ENCODE measurements around the gene LONRF3.
"Not testable (repeated sequence)": the region's sequence is repeated elsewhere in the genome, so short reads cannot be mapped to it uniquely, and the experiment has no call there.

LONRF3 gene

DNA sequence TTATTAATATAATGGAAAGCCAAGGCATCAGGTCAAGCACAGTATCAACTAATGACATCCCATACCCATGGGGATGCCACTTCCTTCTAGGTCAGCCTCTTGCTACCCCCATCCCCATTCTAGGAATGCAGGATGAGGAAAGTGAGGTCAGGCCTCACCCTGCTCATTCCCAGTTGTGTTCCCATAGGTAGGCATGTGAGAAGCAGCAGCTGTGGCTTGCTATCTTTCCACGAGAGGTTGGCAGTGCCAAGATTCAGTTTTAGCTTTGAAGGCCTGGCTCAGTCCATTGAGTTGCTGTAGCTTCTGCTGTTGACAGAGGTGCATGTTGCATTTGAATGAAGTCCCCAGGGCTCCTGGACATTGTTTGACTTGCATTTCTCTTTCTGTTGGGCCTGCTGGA lies 15.5 kb downstream of the LONRF3 start:
- no peak for DNase-seq

DNA sequence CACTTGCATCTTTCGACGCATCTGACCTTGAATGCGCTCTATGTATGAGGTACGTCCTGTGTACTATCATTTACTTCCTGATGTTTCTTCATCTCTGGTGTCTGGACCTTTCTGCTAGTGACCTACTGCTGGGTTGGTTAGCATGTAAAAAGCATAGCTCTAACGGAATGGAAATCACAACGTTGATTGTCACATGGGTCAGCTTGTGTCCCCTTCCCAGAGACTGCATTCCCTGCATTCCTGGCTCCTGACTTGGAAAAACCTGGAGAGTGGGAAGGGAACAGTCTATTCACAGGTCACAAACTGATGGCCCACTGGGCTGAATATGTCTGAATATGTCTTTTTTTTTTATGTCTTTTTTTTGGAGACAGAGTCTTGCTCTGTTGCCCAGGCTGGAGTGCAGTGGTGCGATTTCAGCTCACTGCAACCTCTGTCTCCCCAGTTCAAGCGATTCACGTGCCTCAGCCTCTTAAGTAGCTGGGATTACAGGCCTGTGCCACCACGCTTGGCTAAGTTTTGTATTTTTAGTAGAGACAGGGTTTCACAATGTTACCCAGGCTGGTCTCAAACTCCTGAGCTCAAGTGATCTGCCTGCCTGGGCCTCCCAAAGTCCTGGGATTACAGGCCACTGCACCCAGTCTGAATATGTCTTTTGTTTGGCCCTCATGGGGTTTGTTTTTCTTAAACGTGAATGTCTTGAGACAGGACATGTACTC lies 16.3 kb downstream of the LONRF3 start:
- no peak for DNase-seq

DNA sequence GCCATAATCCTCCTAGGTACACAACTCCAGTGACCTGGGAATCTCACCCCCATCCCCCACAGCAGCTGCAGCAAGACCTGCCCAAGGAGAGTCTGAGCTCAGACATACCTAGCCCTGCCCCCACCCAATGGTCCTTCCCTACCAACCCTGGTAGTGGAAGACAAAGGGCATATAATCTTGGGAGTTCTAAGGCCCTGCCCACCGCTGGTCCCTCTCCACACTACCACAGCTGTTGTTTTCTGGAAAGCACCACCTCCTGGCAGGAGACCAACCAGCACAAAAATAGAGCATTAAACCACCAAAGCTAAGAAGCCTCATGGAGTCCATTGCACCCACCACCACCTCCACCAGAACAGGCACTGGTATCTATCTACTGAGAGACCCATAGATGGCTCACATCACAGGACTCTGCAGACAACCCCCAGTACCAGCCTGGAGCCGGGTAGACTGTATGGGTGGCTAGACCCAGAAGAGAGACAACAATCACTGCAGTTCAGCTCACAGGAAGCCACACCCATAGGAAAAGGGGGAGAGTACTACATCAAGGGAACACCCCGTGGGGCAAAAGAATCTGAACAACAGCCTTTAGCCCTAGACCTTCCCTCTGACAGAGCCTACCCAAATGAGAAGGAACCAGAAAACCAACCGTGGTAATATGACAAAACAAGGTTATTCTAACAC lies 18.2 kb downstream of the LONRF3 start:
- not testable (repeated sequence) for DNase-seq

DNA sequence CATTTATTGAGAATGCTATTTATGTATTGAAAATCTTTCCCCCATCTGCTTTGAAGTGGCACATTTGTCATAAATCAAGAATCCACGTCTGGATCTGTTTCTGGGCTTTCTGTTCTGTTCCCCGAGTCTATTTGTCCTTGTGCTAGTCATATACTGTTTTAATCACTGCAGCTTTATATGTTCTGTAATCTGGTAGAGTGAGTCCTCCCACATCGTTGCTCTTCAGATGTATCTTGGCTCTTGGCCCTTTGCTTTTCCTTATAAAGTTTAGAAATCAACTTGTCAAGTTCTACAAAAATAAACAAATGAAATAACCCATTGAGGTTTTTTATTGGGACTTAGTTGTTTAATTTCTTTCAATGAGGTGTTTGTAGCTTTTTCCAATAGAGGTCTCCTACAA lies 29.0 kb downstream of the LONRF3 start:
- no peak for DNase-seq

DNA sequence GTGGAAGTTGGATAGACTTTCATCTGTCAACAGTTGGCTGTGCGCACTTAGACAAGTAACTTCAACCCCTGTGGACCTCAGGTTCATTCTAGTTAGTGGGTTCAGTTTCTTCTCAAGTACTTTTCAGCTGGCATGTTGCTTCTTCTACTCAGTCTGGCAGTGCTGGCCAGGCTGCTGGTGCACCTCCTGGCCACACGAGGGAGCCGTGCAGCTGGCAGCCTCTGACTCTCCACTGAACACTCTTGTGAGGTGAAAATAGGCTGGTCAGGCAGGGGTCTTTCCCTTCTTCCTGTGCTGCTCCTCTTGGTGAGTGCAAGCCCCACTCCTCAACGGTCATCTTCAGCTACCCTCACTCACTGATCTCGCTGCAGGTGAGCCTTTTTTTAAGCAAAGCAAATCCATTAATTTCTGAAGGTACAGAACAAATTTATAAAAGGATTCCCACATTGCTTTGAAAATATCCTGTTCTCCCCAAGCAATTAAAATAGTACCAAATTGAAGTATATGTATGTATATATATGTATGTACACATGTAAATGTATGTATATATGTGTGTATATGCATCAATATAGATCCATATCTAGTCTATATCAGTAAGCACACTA lies 30.6 kb downstream of the LONRF3 start:
- no peak for DNase-seq

DNA sequence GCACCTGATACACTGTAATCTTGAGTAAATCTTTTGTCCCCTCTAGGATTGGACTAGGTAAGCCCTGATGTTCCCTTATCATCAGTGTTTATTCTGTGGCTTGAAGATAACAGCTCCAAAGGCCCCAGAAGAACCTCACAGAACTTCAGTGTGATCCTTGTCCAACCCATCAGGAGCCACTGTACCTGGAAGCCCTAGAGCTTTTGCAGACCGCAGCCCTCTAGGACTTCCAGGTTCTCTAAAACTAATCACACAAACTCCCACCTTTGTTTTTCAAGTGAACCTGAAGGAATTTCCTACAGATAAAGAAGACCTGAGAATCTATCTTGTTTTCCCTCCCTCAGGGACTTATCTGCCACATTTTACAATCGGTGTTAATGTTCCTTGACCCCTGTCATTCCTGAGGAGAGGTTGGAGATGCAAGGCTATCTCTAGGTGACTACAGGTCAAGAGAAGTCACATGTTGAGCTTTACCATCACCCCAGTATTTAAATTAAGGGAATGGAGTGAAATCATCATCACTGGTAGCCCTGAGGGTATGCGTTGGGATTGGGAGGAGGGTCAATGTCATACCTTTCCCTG lies 32.9 kb downstream of the LONRF3 start:
- DNase-seq = no peak

DNA sequence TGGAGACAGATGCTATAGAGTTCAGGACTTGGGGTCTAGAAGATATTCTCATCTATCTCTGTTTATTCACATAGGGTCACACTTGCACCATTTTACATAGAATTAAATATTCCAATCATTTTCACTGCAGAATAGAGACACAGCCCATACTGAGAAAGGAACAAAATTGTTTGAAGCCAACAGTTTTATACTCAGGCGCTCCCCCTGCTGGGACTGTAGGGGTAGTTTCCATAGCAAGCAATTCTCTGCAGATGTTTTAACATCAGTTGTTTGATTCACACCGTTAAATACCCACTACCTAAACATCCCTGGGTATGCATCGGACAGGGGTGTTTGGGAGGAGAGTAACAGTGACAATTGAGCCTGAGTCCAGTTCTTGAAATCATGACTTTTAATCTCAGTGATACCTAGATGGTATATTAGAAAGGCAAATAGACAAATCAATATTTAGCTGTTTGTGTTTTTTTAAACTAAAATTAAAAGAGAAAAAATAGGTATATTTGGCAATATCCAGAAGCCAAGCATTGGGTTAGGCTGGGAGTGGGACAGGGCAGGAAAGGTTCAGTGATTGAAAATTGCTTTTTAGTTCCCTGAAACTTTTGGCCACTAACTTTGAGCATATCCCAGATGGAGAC lies 33.8 kb downstream of the LONRF3 start:
- DNase-seq = no peak

DNA sequence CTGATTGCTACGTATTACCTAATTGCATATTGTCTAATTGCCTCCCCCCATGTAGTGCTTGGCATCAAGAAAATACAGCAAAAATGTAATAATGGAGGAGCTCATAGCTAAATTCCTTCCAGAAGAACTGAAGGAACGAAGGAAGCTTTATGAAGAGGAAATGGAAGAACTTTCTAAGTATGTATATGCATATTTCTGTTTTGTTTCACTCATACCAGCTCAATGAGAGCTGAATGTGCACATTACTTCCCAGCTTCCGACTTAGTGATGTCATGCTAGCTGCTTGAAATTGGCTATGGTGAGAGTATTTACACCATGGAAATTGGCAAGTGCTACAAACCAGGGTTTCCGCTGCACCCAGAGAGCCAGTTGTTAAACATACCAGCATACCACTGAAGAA lies 34.7 kb downstream of the LONRF3 start:
- no peak for DNase-seq

DNA sequence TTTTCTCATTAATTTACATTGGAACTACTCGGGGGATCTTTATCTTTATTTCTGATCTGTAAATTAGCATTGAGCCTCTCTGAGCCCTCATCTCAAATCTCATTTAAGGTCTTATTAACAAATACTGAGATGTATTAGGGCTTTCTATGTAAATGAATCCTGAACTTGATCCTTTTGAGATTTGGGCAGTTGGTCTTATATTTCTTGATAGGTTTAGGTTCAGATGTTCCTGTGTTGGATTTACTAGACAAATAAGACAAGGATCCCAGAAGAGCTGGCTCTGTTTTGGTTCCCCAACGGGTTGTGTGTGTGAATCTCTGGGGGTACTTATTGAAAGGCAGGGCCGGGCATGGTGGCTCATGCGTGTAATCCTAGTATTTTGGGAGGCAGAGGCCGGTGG lies 36.1 kb downstream of the LONRF3 start:
- no peak for DNase-seq

DNA sequence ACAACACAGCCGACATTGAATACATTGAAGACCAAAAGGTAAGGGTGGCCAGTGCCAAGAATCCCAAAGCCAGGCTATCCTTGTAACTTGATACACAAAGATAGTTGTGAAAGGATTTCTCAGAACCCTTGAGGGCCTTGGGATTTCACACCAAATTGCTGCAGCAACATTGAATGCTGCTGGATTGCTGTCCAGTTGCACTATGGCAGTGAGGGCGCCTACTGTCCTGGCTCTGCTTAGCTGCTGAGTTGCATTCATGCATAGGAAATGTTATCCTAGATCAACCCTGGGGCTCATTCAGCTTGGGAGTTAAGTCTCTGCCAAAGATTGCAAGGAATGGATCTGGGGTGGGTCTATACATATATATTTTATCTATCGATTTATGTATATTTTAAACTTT lies 38.7 kb downstream of the LONRF3 start:
- no peak for DNase-seq

DNA sequence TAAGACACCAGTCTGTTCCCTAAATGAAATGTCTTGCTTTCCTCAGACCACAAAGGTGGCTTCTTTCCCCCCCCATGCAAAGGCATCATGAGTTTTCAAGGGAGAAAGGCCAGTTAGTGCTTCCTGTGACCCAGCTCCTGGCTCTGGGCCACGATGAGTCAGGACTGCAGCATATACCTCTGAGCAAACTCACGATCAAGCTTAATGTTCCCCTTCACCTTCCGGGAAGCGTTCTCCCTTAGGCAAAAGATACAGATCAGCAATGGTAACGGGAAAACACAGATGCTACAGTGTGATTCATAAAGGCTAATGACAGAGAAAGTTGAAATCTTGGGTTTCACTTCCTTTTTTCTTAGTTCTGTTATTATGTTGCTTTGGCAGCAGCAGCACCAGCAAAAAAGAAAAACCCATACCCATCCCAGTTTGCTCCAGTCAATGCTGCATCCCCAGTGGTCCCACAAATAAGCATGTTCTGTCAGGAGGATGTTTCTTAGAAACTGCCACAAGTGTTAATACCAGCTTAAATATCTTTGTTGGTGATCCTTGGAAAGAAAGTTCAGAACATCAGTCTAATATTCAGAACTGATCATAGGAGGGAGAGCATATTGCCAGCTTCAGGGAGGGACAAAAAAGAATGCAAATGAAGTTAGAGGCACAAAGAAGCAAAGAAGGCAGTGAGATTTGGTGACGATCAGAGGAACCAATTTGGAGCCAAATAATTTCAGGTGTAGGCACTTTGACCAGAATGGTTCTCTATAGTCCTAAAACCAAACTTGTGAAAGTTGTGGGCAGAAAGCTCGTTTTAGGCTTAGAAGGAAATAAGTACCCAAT lies 41.2 kb downstream of the LONRF3 start:
- DNase-seq = no peak

DNA sequence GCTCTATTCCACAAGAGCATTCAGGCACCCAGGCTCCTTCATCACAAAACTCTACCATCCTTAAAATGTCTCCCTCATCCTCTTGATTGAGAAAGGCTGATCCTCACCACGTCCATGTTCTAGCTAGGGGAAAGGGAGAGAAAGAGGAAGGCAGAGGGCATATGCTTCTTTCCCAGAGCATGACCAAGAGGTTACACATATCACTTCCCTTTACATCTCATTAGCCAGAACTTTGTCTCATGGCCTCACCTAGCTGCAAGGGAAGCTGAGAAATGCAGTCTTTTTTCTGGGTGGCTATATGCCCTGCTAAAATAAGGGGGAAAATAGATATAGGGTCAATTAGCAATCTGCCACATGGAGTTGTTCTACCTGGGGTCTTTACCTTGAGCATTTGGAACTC lies 42.7 kb downstream of the LONRF3 start:
- no peak for DNase-seq

DNA sequence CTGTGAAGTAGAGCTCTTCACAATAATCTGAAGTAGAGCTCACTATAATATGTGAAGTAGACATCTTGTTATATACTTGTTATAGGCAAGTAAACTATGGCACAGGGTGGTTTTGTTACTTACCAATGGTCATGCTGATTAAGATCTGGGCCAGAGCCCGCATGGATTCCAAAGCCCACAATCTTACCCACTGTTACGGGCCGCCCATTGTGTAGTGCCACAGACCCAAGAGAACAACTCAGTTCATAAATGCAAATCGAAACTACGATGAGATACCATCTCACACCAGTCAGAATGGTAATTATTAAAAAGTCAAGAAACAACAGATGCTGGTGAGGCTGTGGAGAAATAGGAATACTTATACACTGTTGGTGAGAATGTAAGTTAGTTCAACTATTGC lies 51.5 kb downstream of the LONRF3 start:
- no peak for DNase-seq

DNA sequence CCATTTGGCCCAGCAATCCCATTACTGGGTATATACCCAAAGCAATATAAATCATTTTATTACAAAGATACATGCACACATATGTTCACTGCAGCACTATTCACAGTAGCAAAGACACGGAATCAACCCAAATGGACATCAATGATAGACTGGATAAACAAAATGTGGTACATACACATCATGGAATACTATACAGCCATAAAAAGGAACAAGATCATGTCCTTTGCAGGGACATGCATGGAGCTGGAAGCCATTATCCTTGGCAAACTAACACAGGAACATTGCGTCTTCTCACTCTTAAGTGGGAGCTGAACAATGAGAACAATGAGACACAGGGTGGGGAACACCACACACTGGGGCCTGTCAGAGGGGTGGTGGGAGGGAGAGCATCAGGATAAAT lies 51.9 kb downstream of the LONRF3 start:
- not testable (repeated sequence) for DNase-seq

DNA sequence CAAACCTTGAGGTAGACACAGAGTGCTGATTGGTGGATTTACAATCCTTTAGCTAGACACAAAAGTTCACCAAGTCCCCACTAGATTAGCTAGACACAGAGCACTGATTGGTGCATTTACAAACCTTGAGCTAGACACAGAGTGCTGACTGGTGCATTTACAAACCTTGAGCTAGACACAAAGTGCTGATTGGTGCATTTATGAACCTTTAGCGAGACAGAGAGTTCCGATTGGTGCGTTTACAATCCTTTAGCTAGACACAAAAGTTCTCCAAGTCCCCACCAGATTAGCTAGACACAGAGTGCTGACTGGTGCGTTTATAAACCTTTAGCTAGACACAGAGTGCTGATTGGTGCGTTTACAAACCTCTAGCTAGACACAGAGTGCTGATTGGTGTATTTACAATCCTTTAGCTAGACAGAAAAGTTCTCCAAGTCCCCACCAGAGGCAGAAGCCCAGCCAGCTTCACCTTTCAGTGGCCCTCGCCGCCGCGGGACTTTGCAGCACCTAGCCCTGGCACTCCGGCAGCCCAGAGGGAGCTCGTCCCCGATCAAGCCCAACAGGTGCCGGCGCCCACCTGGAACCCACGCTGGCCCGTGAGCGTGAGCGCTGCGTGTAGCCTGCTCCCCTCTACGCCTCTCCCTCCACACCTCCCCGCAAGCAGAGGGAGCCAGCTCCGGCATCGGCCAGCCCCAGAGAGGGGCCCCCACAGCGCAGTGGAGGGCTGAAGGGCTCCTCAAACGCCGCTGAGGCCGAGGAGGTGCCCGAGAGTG lies 53.7 kb downstream of the LONRF3 start:
- not testable (repeated sequence) for DNase-seq

DNA sequence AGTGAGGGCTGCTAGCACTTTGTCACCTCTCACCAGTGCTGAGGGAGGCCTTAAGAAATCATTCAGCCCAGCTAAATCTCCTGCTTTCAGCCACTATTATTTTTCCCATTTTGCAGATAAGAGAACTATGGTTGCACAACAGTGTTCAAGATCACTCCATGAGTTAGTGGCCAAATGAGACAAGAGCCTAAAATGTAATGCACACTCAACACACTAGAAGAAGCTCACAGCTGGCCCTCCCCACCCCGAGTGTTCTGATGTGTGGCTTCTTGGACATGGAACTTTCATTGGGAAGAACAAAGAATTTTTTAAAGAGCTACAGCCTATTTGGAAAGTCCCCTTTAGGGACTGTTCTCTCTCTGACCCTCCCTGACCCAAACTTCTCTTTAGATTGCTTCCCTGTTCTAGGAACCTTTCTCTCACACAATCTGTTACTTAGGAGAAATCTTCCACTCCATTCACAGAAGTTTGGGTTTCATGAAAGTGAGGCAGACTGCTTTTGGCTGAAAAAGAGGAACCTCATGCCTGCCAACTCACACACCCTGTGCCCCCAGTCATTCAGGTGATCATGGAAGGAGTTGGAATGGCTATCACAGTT lies 54.4 kb downstream of the LONRF3 start:
- no peak for DNase-seq

DNA sequence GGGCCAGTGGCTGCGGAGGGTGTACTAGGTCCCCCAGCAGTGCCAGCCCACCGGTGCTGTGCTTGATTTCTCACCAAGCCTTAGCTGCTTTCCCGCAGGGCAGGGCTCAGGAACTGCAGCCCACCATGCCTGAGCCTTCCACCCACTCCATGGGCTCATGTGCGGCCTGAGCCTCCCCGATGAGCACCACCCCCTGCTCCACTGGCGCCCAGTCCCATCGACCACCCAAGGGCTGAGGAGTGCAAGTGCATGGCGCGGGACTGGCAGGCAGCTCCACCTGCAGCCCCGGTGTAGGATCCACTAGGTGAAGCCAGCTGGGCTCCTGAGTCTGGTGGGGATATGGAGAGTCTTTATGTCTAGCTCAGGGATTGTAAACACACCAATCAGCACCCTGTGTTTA lies 55.2 kb downstream of the LONRF3 start:
- DNase-seq = not testable (repeated sequence)

DNA sequence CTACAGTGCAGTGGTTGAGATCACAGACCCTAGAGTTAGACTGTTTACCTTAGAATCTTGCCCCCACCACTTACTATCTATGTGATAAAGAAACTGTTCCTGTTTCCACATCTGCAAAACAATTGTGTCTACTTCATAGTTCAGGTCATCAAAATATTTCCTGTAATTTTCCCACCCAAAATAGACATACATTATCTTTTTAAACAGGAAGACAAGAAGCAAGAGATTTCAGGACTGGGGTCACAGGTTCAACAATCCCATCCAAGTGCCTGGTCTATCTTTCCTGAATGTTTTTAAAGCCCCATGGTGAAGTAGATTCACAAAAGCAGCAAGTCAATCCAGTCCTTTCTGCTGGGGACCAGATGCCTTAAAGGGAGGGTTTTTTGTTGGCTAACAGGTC lies 56.6 kb downstream of the LONRF3 start:
- no peak for DNase-seq

DNA sequence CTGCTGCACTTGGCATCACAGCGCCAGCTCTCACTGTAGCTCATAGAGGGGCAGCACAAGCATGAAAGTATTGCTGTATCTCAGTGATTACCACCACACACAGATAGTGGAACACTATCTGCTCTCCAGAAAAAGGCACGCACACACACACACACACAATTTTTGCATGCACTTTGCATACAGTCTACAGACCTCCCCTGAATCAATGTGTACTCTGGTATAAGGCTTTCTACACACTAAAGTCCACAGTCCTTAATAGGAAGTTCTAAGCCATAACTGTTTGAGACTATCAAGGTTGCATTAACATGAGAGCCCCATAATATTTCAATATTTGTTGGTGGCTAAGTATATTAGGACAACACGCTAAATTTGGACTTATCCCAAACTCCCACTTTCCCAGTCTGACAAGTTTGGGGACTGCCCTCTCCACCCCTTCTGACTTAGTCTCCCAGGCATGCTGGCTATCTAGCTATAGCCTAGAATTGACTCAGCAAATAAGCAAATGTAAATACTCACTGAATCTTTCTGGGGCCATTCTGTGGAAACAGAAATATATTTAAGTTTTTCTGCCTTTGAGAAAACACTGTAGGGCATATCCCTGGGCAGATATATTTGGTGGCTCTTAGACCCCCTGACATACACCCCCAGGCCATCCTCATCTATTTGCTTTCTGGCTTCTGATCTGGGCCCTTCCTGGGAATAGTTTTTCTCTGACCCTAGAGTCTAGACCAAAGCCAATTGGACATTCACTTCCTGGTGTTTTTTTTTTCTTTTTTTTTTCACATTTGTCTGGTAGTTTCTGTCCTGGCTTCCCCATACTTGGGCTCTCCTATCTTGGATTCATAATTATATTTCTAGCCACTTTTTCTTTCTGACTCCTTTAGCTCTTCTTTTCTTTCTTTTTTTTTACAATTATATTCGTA lies 62.0 kb downstream of the LONRF3 start:
- DNase-seq = no peak

DNA sequence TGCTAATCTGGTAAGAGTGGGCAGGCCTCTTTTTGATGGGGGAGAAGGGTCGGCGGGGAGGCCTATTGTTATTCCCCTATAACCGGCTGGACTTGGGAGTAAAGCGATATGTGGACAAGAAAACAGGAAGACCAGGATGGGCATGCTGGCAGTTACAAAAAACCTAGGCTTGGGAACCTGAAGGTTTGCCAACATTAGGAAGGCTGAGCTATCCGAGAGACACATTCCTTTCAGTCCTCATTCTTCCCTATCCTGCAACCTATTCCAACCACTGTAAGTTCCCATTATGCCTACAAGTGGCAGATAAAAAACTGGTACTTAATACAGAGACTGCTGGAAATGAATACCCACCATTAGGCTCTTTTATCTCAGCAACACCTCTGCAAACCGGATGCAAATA lies 66.0 kb downstream of the LONRF3 start:
- no peak for DNase-seq

Measured in NCI-H2081 treated with DMSO at 0.1 percent for 48 hours (cell line).